CMK (cell line): ENCODE measurements around the gene S100A12.
"Not testable (repeated sequence)": the region's sequence is repeated elsewhere in the genome, so short reads cannot be mapped to it uniquely, and the experiment has no call there.

Experiments used
- DNase-seq: peaks from one replicate; pipeline ENCODE4 v3.0.0-alpha.2; 2010; ENCODE audit warnings: low read depth

S100A12 gene

GRCh38 chr1:153375511-153375910 is at the start of gene S100A12:
Gene S100A12, minus strand, starts transcription at chr1:153375621. Its CDS starts 1,029 bp downstream, at chr1:153374592.
- no peak for DNase-seq

- DNase-seq: peak; percentile 18
These were observed 47.1 kb upstream of the S100A12 start for GRCh38 chr1:153422450-153423068.

- no peak for DNase-seq
These were observed 44.9 kb upstream of the S100A12 start for GRCh38 chr1:153420306-153420705.

- DNase-seq: not testable (repeated sequence)
These were observed 44.0 kb upstream of the S100A12 start for GRCh38 chr1:153419436-153419793.

- not testable (repeated sequence) for DNase-seq
These were observed 43.5 kb upstream of the S100A12 start for GRCh38 chr1:153418758-153419435.

GRCh38 chr1:153417136-153417888 is 41.9 kb upstream of the S100A12 start:
- DNase-seq: no peak

GRCh38 chr1:153415850-153416570 is 40.6 kb upstream of the S100A12 start, which contains the start of gene S100A7A:
Gene S100A7A, plus strand, starts transcription at chr1:153416520. Its CDS starts 1,563 bp downstream, at chr1:153418083.
- no peak for DNase-seq

- not testable (repeated sequence) for DNase-seq
These were observed 38.5 kb upstream of the S100A12 start for GRCh38 chr1:153413961-153414360.

- not testable (repeated sequence) for DNase-seq
These were observed 31.9 kb upstream of the S100A12 start for GRCh38 chr1:153407274-153407673.

GRCh38 chr1:153405825-153406599 is 30.6 kb upstream of the S100A12 start:
- DNase-seq: not testable (repeated sequence)

- DNase-seq: peak; percentile 11
These were observed 29.3 kb upstream of the S100A12 start for GRCh38 chr1:153404768-153405167.

- no peak for DNase-seq
These were observed 28.7 kb upstream of the S100A12 start for GRCh38 chr1:153404086-153404635.

GRCh38 chr1:153403421-153404085 is 28.1 kb upstream of the S100A12 start:
- no peak for DNase-seq

GRCh38 chr1:153402226-153402625 is 26.8 kb upstream of the S100A12 start:
- no peak for DNase-seq

GRCh38 chr1:153401461-153401860 is 26.0 kb upstream of the S100A12 start:
- DNase-seq: no peak

- no peak for DNase-seq
These were observed 24.8 kb upstream of the S100A12 start for GRCh38 chr1:153400244-153400643.

- DNase-seq: no peak
These were observed 24.1 kb upstream of the S100A12 start for GRCh38 chr1:153399401-153400055.

- no peak for DNase-seq
These were observed 22.7 kb upstream of the S100A12 start for GRCh38 chr1:153397924-153398651.
